Renal cortical epithelial cell (primary cell): ENCODE results near the gene MYO3B. TPM values are rescaled to one million over a fixed set of nuclear protein-coding genes. Genes with fewer than 3 reads are reported as not detected.
A peak's percentile ranks its signal among the peaks of the same experiment; 100 is the strongest.
"Not testable (repeated sequence)": the region's sequence is repeated elsewhere in the genome, so short reads cannot be mapped to it uniquely, and the experiment has no call there.

ENCODE experiments used
- DNase-seq: peaks from one replicate; pipeline ENCODE4 v3.0.0-alpha.2; 2011; ENCODE audit warnings: low read depth
- total RNA-seq: library from RNA; depleted of rRNA; stranded (reverse); fragments of >200 nt; gene quantifications from 2 replicates; pipeline ENCODE4 v1.2.3, GENCODE V29; 2014

Gene MYO3B
- total RNA-seq, 1 donor from 2014 or later = 1.4 TPM

DNA sequence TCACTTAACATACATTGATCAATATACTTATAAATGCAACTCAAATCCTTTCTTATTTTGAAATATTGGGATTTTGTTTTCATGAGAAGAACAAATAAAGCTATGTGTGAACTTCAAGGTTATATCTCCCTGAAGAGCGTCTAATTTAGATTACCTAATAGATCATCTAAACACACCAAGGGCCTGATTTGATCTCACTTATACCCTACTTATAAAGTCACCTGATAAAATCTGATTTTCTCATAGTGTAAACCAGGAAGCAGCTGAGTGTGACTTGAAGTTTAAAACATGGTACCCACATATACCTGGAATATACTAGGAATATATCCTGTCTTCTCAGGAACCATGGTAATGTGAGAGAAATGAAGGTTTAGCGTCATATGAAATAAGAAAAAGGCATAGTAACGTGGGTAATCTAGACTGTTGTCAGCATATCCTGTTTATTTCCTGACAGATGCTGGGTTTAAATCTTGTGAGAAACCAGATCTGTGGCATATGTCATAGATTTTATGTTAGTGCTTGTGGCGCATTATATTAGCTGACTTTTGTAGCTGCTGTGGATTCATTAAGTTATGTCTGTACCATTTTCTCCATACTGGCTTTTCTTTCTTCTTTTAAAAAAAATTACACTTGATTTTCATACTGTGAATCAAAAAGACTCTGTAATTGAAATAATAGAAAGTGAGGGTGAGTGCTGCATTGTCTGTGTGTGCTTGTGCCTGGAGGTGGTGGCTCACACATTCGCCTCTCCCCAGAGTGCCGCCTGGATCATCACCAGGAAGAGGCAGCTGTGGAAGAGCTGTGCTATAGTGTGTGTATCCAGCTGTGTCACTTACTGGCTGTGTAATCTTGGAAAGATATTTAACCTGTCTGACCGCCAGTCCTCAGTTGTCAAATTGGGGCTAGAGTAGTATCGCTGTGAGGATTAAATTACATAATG is 164.0 kb downstream of the MYO3B start:
- no peak for DNase-seq

DNA sequence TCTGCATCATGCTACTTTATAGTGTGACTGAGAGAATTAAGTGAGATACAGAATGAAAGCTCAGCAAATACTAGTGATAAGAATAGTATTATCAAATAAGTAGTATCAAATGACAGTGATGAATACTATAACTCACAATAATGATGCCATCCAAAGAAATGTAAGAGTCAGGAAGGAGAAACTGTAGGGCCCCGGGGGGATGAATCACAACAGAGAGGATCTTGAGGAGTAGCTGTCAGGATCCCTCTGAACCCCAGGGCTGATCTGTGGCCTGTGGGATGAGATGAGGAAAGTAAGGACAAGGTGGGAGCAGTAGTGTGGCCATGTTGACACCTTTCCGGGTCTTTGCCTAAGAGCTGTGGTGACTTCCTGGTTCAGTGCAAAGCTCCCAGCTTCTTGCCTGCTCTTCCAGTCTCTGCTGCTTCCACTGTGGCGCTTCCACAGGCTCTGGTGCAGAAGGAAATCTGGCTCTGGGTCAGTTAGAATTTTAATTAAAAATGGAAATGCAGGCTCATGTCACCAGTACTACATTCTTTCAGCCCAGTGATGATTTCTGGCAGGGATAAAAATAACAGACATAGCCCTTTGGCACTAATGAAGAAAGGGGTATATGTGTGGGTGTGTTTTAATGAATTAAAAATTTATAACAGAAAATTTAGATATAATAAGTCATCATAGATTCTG is 166.9 kb downstream of the MYO3B start:
- DNase-seq = no peak

DNA sequence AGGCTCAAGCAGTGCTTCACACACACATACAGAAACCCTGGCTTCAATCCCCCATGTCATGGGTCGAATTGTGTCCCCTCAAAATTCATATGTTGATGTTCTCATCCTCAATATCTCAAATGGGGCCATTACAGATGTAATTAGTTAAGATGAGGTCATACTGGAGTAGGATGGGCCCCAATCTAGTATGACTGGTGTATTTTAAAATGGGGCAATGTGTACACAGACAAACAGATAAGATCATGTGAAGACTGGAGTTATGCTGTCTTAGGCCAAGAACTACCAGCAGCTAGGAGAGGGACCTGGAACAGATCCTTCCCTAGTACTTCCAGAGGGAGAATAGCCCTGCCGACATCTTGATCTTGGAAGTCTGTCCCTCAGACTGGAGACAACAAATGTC is 167.7 kb downstream of the MYO3B start:
- DNase-seq = no peak

DNA sequence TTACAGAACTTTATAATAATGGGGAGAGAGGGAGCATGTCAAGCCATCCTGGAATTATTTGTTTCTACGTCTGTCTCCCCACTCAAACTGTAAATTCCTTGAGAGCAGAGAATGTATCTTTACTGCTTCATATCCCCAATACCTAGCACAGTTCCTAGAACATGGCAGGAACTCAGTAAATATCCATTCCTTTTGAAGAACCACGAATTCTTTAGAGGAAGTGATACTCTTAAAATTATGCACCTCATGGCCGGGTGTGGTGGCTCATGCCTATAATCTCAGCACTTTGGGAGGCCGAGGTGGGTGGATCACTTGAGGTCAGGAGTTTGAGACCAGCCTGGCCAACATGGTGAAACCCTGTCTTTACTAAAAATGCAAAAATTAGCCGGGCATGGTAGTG is 171.3 kb downstream of the MYO3B start:
- not testable (repeated sequence) for DNase-seq

DNA sequence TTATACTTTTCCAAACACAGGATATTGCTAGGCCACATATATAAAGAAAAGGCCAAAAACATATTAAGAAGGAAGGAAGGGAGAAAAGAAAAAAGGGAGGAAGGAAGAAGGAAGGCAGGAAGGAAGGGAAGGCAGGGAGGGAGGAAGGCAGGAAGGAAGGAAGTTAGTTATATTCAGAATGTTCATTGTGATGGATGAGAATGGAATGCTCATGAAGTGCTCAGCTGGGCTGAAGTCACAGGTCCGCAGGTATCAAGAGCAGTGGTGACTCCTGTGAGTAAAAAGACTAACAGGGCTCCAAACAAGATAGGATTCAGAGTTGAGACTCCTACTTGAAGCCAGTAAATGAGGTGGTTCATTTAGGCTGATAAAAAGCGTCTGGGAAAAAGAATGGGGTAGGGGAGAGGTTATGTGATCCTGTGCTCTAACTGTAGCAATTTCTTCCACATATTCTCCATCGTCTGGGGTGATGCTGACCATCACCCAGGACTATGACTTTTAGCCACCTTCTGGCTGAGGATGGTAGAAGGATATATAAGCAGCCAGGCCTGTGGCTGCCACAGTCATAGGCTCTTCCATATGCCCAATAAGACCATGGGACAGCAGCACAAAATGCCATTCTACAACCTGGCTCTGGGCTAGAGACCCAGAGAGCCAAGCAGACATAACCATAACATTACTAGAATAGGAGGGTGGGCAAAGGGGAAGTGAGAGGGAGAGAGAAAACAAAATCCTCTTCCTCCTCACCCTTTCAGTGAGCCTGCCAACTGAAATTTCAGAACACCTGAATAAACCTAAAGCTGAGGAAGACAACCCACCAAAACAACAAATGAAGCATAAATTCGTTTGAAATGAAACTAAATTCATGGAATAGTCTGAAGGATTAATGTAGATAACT is 173.2 kb downstream of the MYO3B start:
- DNase-seq = no peak

DNA sequence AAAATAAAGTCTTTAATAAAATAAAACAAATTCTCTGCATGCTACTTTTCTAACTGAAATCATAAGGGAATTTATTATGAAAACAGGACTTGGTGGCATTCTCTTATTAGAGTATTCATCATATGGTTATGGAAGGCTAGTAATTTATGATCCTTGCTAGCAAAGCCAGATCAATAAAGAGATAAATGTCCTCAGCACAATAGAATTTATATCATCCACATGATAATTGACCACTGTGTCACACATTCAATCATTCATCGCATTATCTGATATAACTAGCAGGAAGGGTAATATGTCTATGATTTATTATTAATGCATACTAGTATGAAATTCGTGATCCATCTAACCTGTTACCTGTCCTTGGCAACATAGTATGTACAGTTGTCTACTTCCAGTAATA is 175.8 kb downstream of the MYO3B start:
- DNase-seq = no peak

DNA sequence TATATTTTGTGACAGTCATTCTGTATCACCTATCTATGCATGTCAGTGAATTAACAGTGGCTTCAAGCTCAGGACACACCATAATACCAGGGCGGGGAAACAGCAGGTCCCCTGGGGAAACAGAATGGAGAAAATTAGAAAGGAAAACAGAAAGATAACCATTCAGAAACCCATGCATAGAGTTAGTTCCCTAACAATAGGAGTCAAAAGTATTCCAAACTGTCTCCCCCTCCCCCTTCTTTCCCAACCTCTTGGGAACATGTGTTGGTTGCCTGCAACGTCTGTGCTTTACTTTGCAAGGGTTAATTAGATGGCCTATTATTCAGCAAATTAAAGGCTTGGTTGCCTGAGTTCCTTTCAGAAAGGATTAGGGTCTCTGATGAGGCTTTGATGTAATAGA is 176.4 kb downstream of the MYO3B start:
- DNase-seq = no peak

DNA sequence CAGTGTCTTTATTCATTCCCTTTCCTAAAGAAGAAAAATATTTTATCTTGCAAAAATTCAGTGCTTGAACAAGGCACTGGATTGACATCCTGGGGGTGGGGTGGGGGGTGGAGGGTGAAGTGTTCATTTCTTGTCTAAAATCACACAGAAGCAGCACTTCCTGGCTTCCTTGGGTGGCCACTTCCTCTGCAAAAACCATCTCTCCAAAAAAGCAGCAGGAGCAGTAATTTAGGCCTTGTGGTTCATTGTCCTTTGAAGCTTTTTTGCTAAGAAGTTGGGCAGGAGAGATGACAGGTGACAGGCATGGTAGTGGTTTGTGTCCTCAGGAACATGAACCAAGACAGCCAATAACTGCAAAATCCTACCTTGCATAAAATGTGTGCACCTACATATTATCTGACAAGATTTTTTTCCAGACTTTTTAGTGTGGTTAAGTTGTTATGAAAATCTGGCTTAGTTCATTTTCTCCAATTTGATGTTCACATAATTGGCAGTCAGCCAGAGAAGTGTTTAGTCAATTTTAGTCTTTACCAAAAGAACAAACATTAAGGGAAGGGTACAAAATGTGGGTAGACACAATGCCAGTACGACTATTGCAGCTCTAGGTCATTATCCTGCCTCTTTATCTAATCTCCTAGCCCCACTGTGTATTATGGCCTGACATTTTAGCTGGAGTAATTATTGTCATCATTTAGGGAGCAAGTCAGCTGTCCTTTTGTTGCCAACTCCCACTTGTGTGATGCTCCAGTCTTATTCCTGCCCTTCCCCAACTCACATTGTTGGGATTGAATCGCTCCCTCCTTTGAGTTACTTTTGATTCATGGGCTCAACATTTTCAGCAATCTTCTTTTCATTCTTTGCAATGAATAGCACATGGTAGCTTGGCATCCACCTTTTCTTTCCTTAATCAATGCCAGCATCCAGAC is 177.2 kb downstream of the MYO3B start:
- DNase-seq = no peak

DNA sequence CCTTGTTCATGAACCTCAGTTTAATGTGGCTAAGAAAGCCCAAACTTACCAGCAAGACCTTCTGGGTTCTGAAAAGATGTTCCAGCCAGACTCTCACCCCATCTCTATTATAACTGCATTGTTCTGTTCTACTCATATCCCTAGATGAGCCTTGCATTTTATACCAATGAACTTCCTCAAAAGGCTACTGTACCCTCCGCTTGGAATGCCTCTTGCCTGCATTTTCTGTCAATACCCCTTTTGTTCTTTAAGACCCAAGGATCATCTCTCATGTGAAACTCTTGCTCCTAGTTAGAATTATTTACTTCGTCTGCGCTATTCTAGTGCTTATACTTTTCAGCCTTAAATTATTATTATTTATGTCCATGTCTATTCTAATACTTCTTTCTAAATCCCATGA is 181.5 kb downstream of the MYO3B start:
- DNase-seq = no peak

DNA sequence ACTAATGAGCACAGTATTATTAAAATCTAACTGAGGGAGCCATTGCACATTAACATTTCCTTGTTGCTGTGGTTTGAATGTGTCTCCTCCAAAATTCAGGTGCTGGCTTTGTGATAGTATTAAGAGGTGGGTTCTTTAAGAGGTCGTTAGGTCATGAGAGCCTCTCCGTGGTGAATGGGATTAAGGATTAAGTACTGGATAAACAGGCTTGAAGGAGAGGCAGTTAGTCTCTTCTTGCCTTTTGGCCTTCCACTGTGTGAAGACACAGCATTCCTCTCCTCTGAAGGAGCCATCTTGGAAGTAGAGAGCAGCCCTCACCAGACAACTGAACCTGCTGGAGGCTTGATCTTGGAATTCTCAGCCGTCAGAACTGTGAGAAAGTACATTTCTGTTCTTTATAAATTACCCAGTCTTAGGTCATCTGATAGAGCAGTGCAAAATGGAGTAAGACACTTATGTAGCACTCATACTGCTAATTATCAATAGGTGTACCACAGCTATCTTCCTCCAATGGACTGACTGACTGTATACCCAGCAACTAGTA is 182.7 kb downstream of the MYO3B start:
- no peak for DNase-seq

DNA sequence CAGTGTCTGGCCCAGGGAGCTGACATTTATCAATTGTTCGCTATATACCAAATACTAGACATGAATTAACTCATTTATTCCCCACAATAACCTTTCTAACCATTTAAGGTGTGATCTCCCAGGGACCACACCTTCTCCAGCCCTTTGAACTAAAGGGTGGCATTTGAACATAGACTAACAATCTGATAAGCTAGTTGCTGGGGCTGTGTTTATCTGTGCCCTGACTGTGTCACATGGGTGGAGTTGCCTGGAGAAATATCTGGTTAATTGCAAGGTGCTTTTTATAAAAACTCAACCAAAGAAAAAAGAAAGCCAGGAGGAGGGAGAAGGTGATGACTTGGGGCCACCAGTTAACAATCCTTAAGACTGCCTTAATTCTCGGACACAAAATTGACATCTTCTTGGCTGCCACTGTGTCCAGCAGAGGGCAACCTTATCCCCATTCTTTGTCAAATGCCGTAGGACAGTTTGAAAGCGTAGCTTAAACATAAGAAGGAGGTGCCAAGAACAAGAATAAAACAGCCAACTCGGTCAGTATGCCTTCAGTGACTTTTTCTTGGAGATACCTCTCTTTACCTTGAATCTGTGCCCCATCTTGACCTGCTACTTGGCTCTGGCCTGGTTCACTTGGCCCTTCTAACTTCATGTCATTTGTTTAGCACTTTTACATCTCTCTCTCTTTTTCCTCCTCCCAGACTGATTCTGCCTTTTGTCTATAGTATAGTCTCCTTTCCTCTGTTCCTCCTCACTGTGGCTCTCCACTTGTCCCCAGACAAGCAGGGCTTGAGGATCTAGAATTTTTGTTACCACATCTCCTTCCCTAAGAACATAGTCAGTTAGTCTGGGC is 183.4 kb downstream of the MYO3B start:
- peak; percentile 59 for DNase-seq

DNA sequence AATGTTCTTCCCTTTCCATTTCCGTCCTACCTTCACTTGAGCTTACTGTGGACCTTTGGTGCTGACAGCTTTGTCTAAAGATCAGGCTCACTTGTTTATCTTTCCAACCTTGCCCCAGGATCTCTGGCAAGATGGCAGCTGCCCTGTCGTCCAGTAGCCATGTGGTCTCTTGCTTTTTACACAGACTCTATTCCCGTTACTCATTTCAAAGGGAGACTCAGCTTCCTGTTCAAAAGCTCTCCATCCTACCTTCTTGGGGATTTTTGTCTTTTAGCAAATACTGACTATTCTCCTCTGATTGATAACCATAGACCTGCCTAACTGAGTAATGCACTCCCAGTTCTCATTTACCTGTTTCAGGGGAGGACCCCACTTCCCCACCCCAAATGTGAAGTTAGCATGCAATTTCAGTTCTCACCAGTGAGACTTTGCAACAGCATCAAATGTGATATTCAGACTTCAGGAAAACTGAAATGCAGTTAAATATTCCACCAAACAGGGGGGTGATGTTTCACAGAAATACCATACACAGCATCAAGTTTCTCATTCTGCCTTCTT is 184.4 kb downstream of the MYO3B start:
- DNase-seq = no peak

DNA sequence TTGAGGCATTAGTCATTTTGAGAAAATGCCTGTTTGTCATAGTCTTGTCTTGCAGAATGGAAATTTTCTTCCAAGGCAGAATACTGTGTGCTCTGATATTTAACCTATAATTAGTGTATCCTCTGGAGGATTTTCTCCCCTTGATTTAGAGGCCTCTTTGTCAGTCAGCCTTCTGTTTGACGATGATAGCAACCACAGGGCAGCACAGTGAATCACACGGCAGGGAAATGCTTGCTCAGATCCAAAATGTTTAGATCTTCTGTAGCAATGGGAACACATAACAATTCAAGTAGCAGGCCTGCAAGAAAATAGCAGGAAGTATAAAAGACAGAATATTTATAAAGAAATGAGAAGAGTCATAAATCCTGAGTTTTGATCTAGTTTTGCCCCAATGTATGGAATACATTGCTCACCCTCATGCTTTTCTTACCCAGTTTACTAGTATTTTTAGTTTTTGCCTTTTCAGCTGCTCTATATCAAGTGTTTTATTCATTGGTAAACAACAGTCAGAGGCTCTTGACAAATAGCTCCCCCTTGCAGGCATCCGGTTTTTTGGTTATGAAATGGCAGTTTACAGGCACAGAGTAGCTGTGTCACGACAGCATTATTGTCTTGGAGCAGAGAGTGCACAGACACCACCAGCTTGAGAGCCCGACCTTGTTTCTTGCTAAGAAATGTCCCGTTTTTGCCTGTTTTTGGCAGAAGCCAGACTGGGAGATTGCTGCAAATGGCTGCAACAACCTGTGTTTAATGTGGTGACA is 185.1 kb downstream of the MYO3B start:
- no peak for DNase-seq

DNA sequence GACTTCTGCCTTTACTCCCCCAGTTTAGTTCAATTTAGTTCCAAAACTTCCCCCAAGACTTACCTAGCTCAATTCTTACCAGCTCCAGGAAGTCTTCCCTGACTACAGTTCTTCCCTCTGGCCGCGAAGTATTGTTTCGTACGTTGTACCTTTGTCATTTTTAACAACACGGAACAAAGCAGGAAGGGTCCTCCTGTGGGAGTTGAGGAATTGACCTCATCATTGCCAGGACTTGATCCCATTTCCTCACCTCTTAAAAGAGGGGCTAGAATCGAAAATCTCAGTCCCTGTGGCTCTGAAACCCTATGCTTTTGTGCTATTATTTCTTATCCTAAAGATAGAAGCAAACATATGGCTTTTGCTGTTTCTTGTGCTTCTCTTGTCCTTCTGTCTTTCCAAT is 187.1 kb downstream of the MYO3B start:
- DNase-seq = no peak

DNA sequence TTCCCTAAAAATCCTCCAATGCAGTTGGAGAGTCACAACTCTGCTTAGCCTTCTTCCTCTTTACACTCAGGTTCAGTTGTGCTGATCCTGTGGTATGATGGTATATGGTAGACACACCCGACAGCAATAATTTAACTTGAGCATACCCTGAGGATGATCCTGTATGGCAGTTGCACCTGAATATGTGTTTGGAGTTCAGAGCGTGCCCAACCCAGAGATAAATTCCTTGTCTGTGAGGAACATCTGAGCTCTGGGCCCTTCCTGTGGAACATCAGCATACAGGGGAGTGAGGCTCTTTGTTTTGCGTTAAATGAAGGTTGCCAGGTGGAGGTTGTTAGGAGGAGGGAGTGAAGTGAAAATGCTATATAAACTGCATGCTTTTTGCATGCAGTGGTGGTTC is 187.7 kb downstream of the MYO3B start:
- no peak for DNase-seq

DNA sequence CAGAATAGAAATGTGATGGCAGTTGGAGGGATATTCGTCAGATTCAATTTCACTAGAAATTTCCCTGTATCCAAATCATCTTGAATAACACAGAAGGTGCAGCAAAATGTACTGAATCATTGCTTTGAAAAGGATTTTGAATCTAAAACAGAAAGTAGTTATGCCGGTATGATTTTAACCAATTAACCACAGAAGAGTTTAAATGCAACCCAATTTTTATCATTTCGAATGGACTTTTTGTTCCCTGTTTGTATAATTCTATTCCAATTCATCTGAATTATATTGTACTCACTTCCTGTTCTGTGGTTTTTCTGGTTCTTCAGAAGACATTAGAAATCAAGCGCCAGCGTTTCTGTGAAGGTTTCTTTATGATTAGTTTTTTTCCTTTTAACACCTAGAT is 190.4 kb downstream of the MYO3B start:
- no peak for DNase-seq

DNA sequence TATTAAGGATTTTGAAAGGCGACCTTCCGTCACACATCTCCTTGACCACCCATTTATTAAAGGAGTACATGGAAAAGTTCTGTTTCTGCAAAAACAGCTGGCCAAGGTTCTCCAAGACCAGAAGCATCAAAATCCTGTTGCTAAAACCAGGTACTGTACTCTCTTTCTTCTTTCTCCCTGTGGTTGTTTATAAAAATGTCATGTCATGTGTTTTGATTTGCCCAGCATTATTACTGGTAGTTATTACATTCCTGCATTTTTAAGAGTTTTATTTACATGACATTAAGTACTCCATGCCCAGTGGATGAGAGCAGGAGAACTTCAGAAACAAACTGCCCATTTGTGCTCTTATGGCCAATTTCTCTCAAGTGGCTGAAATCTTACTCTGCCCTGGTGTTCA is 191.3 kb downstream of the MYO3B start:
- DNase-seq = no peak

DNA sequence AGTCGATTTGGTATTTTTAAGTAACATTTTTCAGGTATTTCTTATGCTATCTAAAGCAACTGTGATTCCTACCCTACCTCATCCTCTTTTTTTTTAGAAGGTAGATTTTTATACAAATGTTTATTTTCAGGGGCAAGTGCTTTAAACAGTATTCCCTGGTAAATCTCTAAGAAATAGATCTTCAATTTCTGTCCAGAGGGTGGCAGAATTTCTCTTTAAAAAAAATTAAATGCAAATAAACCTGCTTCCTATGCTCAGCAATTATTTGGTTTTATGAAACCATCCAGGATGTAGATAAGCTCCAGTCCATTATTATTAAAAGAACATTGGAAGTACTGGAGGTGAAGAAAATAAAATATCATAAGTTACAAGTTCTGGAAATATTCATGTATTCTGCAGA is 191.9 kb downstream of the MYO3B start:
- peak; percentile 49 for DNase-seq
